Measurements from ENCODE around the gene MKX. TPM values are rescaled to one million over a fixed set of nuclear protein-coding genes. Genes with fewer than 3 reads are reported as not detected.

MKX gene
- polyA plus RNA-seq, 3 donors: not detected

GRCh38 chr10:27783660-27784059 lies 38.0 kb upstream of the MKX start:
- no CpG with 5 or more reads among the region's 1 CpG for WGBS (ENCODE audit: insufficient coverage)
- no peak overlapping the region for H3K27ac Mint-ChIP-seq

DNA sequence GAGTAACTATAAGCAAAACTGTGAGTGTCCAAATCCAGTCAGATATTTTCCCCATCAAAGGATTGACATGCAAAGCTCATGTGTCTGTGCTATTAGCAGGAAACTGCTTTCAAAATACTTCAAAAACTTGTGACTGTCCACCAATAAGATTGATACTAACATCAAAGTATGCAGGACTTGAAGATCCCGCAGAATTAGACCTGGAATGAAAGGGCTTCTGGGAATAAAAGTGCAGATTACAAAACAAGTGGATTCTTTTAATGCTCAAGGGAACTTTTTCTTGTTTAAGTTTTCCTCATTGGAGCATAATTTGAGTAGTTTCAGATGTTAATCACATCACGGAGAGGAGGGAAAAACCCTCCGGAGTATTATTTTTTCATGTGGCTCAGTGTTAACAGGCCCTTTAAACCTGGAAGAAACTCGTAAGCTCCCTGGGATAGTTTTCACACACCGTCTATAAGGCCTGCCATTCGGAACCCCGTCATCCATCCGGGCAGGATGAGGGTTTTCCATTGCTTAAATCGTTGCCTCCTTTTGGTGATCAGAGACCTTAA lies 33.9 kb upstream of the MKX start:
- no peak overlapping the region for H3K27ac Mint-ChIP-seq
- Histone ChIP-seq H3K27ac (ENCODE audit: low read depth in 1 of 2, low read length in 2 of 2) (no peak overlapping the region), H2AFZ (ENCODE audit: insufficient read depth, low read depth, low read length, poor library complexity, severe bottlenecking) (no peak overlapping the region), H3K9me3 (replicated peaks in 1 of 2; ENCODE audit: control insufficient read depth in 1 of 2, insufficient read depth in 1 of 2, low read length in 2 of 2) (peaks cover 0 to 3% of the 10 kb centered on the region in 2 donors), H3K36me3 (replicated peaks in 1 of 2; ENCODE audit: control insufficient read depth in 1 of 2, insufficient read depth in 2 of 2, low read length in 2 of 2) (no peaks in the 10 kb centered on the region), H3K9ac (ENCODE audit: insufficient read depth, low read length, poor library complexity, severe bottlenecking) (no peak overlapping the region), H3K79me2 (ENCODE audit: insufficient read depth, low read length) (no peaks in the 10 kb centered on the region), H3K4me1 (ENCODE audit: control insufficient read depth in 1 of 2, insufficient read depth in 2 of 2, low read length in 2 of 2) (no peaks in the 10 kb centered on the region), H3K4me2 (replicated peaks; ENCODE audit: extremely low read depth, low read length, poor library complexity, severe bottlenecking) (no peak overlapping the region), H4K20me1 (ENCODE audit: insufficient read depth, low read length) (no peaks in the 10 kb centered on the region), H3K27me3 (ENCODE audit: control insufficient read depth in 2 of 2, insufficient read depth in 2 of 2, low read length in 2 of 2) (no peaks in the 10 kb centered on the region), H3K4me3 (replicated peaks in 1 of 3; ENCODE audit: low read depth in 2 of 3, low read length in 3 of 3) (no peak overlapping the region)
- DNase-seq: no peak
- peaks cover 0 to 5% (median 0%) of the 10 kb centered on the region in 7 donors for H3K9me3 Mint-ChIP-seq
- peaks cover 2% of the 10 kb centered on the region for H3K4me1 Mint-ChIP-seq
- TF ChIP-seq, protein P1, sequence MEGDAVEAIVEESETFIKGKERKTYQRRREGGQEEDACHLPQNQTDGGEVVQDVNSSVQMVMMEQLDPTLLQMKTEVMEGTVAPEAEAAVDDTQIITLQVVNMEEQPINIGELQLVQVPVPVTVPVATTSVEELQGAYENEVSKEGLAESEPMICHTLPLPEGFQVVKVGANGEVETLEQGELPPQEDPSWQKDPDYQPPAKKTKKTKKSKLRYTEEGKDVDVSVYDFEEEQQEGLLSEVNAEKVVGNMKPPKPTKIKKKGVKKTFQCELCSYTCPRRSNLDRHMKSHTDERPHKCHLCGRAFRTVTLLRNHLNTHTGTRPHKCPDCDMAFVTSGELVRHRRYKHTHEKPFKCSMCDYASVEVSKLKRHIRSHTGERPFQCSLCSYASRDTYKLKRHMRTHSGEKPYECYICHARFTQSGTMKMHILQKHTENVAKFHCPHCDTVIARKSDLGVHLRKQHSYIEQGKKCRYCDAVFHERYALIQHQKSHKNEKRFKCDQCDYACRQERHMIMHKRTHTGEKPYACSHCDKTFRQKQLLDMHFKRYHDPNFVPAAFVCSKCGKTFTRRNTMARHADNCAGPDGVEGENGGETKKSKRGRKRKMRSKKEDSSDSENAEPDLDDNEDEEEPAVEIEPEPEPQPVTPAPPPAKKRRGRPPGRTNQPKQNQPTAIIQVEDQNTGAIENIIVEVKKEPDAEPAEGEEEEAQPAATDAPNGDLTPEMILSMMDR (IDR thresholded peaks at IDR 0.05): no peak
- peaks cover 7 to 16% (median 9%) of the 10 kb centered on the region in 3 donors for H3K27me3 Mint-ChIP-seq (ENCODE audit: low read depth in 3 of 3)
- WGBS (ENCODE audit: insufficient coverage): 95% methylated on average over 8 of the region's 9 CpGs
- no peaks in the 10 kb centered on the region for H3K36me3 Mint-ChIP-seq
- intact Hi-C loops (cut with micrococcal nuclease): no loop called here
- no peak overlapping the region for H3K4me3 Mint-ChIP-seq

More at GRCh38 chr10:27783660-27784059, 38.0 kb upstream of the MKX start:
- peak; percentile 29 to 67 (median 55) for DNase-seq
- Mint-ChIP-seq H3K4me1 (peaks cover 2% of the 10 kb centered on the region), H3K36me3 (no peaks in the 10 kb centered on the region), H3K9me3 (peaks cover 0 to 5% (median 0%) of the 10 kb centered on the region in 7 donors), H3K4me3 (no peak overlapping the region), H3K27me3 (ENCODE audit: low read depth in 3 of 3) (peaks cover 5 to 11% (median 5%) of the 10 kb centered on the region in 3 donors)
- Histone ChIP-seq H3K27me3 (ENCODE audit: control insufficient read depth in 2 of 2, insufficient read depth in 2 of 2, low read length in 2 of 2) (no peaks in the 10 kb centered on the region), H3K27ac (ENCODE audit: low read depth in 1 of 2, low read length in 2 of 2) (no peak overlapping the region), H3K79me2 (ENCODE audit: insufficient read depth, low read length) (no peaks in the 10 kb centered on the region), H4K20me1 (ENCODE audit: insufficient read depth, low read length) (no peaks in the 10 kb centered on the region), H3K4me2 (replicated peaks; ENCODE audit: extremely low read depth, low read length, poor library complexity, severe bottlenecking) (no peak overlapping the region), H2AFZ (ENCODE audit: insufficient read depth, low read depth, low read length, poor library complexity, severe bottlenecking) (no peak overlapping the region), H3K36me3 (replicated peaks in 1 of 2; ENCODE audit: control insufficient read depth in 1 of 2, insufficient read depth in 2 of 2, low read length in 2 of 2) (no peaks in the 10 kb centered on the region), H3K4me1 (ENCODE audit: control insufficient read depth in 1 of 2, insufficient read depth in 2 of 2, low read length in 2 of 2) (no peaks in the 10 kb centered on the region), H3K4me3 (replicated peaks in 1 of 3; ENCODE audit: low read depth in 2 of 3, low read length in 3 of 3) (no peak overlapping the region), H3K9me3 (replicated peaks in 1 of 2; ENCODE audit: control insufficient read depth in 1 of 2, insufficient read depth in 1 of 2, low read length in 2 of 2) (peaks cover 0 to 3% of the 10 kb centered on the region in 2 donors), H3K9ac (ENCODE audit: insufficient read depth, low read length, poor library complexity, severe bottlenecking) (no peak overlapping the region)
- TF ChIP-seq, protein P1 (IDR thresholded peaks at IDR 0.05): peak; percentile 50
- intact Hi-C loops (cut with micrococcal nuclease): no loop called here
